Vagina (tissue), 2 donors: ENCODE data around the gene SRPK1.

Source experiments
- CTCF ChIP-seq, 3 experiments: fragments of 450-650 bp in 2 of 3; fragments of 200-600 bp in 1 of 3; sonication (generic) in 1 of 3; IDR thresholded peaks; one replicate each; pipeline ENCODE4 v1.5.1; 2017 to 2019; ENCODE audit warnings: antibody characterized with exemption in 3 of 3, mild to moderate bottlenecking in 2 of 3, moderate library complexity in 2 of 3
- POLR2A ChIP-seq, 2 donors: fragments of 450-650 bp; IDR thresholded peaks; one replicate each; pipeline ENCODE4 v1.6.1; 2017; ENCODE audit warnings: antibody characterized with exemption in 2 of 2, mild to moderate bottlenecking in 2 of 2, moderate library complexity in 2 of 2

DNA sequence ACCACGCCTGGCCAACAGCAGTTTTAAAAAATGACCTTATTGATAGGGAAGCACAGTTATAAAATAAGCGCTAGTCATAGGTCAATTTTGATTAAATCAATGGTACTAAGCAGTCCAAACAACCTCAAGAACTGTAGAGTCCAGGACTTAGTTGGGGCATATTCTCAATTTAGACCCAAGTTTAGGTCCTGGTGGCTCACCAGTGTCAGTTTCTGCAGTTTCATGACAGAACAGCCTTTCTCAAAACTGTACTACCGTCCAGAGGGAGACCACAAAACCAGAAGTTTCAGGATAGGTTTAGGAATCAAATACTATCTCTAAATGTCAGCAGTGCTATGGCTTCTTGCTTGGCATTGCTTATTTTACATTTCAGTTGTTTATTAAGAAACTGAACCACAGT lies 76.6 kb downstream of the SRPK1 start:
- no peak for TF ChIP-seq POLR2A (IDR thresholded peaks at IDR 0.05)
- TF ChIP-seq CTCF (IDR thresholded peaks at IDR 0.05) = no peak
